Ectodermal cell (in vitro differentiated cells): ENCODE results near the gene BCHE.

Experiments used
- H3K27ac ChIP-seq: 2 replicates; pipeline ENCODE4 v1.7.0; 2013; ENCODE audit warnings: mild to moderate bottlenecking, low read depth, low read length; ENCODE audit not compliant: insufficient read depth, poor library complexity, severe bottlenecking
- H3K27me3 ChIP-seq: 2 replicates; pipeline ENCODE4 v1.7.0; 2013; ENCODE audit warnings: mild to moderate bottlenecking, low read length; ENCODE audit not compliant: insufficient read depth, control insufficient read depth, poor library complexity, severe bottlenecking
- H3K36me3 ChIP-seq: one replicate; pipeline ENCODE4 v1.7.0; 2013; ENCODE audit warnings: low read length; ENCODE audit not compliant: control insufficient read depth, insufficient read depth
- H3K4me1 ChIP-seq: one replicate; pipeline ENCODE4 v1.7.0; 2013; ENCODE audit warnings: low read length; ENCODE audit not compliant: control insufficient read depth, insufficient read depth
- H3K4me3 ChIP-seq: 2 replicates; pipeline ENCODE4 v1.7.0; 2013; ENCODE audit warnings: low read depth, low read length, control low read depth; ENCODE audit not compliant: insufficient read depth
- H3K9me3 ChIP-seq: 2 replicates; pipeline ENCODE4 v1.7.0; 2013; ENCODE audit warnings: mild to moderate bottlenecking, low read length, moderate library complexity; ENCODE audit not compliant: control insufficient read depth
- WGBS, 2 experiments: methylation state at CpG; one replicate each; pipeline ENCODE4 v1.1.7; 2013; ENCODE audit warnings: missing lambda C conversion rate in 2 of 2; 5-methylcytosine and 5-hydroxymethylcytosine counted together

Gene BCHE

GRCh38 chr3:165854696-165855095, 17.5 kb upstream of the BCHE start:
- Histone ChIP-seq H3K4me3 (no peak overlapping the region), H3K36me3 (no peaks in the 10 kb centered on the region), H3K27me3 (no peaks in the 10 kb centered on the region), H3K9me3 (no peaks in the 10 kb centered on the region), H3K4me1 (no peaks in the 10 kb centered on the region), H3K27ac (no peak overlapping the region)
- WGBS, 2 experiments = 71% methylated on average over 1 of the region's 1 CpG

GRCh38 chr3:165852711-165853110, 15.5 kb upstream of the BCHE start:
- no peaks in the 10 kb centered on the region for H3K9me3 ChIP-seq
- H3K4me3 ChIP-seq = no peak overlapping the region
- no peak overlapping the region for H3K27ac ChIP-seq
- H3K27me3 ChIP-seq = no peaks in the 10 kb centered on the region
- H3K36me3 ChIP-seq = no peaks in the 10 kb centered on the region
- H3K4me1 ChIP-seq = no peaks in the 10 kb centered on the region

- Histone ChIP-seq H3K9me3 (no peaks in the 10 kb centered on the region), H3K27ac (no peak overlapping the region), H3K27me3 (no peaks in the 10 kb centered on the region), H3K4me1 (no peaks in the 10 kb centered on the region), H3K36me3 (no peaks in the 10 kb centered on the region), H3K4me3 (no peak overlapping the region)
- WGBS, 2 experiments = 71 to 82% methylated on average over 2 of the region's 2 CpGs
Observed at GRCh38 chr3:165852191-165852590, 15.0 kb upstream of the BCHE start.

DNA sequence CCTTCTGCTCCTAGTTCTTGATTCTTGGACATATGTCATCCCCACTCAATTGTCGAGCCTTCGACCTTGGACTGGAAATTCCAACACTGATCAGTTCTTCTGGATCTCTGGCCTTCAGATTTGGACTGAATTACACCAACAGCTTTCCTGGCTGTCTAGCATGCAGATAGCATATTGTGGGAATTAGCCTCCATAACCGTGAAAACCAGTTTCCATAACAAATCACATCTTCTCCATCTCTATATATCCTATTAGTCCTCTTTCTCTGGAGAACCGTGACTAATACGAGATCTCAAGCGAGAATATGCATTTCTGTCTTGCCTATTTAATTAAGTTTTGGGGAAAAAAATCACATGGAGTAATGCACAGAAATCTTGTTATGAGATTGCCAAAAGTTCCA, 8.8 kb upstream of the BCHE start:
- no peak overlapping the region for H3K27ac ChIP-seq
- no peaks in the 10 kb centered on the region for H3K4me1 ChIP-seq
- no peaks in the 10 kb centered on the region for H3K36me3 ChIP-seq
- no peak overlapping the region for H3K4me3 ChIP-seq
- H3K27me3 ChIP-seq = no peaks in the 10 kb centered on the region
- WGBS, 2 experiments = 97% methylated on average over 6 of the region's 6 CpGs
- H3K9me3 ChIP-seq = no peaks in the 10 kb centered on the region

DNA sequence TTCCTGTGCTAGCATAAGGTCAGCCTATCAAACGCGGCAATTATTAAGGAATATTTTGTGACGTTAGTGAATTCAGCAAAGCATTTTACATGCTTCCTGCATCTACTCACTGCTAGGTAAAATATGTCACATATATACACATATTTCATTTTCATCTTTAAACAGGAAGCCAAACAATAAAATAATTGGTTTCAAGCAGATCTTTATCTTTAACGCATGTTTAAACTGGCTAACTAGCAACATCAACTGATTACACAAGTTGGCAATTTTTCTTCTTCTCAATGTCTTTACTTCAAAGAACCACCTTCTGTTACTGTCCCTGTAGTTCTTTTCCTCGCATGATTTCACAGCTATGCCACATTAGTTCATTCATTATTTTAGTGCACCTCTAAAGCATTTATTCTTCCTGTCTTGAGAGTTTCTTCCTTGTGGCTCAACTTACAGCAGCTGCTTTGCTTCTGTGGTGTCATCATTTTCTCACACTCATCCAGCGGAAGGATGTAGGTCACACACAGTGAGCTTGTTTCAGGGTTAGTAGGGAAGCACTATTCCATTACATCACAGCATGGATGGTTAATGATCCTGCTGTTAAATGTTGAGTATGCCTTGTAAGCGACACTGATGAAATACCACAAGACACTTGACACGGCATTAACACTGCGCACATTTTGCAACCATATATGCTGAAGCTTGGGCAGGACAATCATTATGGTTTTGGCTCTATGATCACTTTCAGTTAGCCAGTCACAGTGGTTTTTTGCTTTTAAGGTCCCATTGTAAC, 2.3 kb upstream of the BCHE start:
- Histone ChIP-seq H3K27me3 (no peaks in the 10 kb centered on the region), H3K36me3 (no peaks in the 10 kb centered on the region), H3K4me3 (no peak overlapping the region), H3K4me1 (no peaks in the 10 kb centered on the region), H3K27ac (peak overlapping the region; percentile 38), H3K9me3 (no peaks in the 10 kb centered on the region)
- WGBS, 2 experiments = 93 to 94% methylated on average over 9 of the region's 9 CpGs

DNA sequence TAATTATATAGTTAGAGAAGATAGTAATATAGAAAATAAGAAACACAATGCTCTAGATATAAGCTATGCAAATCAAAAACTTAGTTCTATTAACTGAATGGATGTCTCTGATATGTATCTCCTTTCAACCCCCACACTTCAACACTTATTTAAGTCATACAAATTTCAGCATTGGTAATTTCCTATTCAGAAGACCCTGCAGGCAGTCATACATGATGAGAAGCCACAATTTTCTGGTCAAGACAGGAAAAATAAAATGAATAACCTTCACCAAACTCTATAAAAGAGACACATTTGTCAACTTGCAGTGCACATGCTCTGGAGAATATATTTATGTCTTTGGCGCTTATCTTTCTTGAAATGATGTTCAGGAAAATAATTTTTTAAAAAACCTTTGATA, 578 bp upstream of the BCHE start:
- Histone ChIP-seq H3K4me1 (no peaks in the 10 kb centered on the region), H3K4me3 (no peak overlapping the region), H3K27me3 (no peaks in the 10 kb centered on the region), H3K9me3 (no peaks in the 10 kb centered on the region), H3K27ac (no peak overlapping the region), H3K36me3 (no peaks in the 10 kb centered on the region)
- 100% methylated on average over 1 of the region's 1 CpG; no CpG with 5 or more reads in 1 of the 2 experiments for WGBS, 2 experiments

DNA sequence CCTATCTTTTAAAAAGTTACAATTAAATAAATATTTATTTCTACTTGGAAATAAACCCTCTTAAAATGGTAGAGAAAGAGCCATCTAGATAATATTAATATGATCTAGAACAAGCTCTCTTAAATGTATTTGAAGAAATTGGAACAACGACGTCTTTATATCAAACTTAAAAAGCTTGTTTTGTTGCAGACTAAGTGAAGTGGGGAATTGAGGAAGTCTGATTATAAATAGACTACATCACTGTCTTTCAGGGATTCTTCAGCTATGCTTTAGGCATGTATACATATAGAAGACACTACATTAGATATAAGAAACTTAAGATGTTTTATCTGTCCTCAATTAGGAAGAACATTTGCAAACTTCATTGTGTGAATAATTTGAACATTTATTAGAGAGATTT, 1.8 kb downstream of the BCHE start:
- Histone ChIP-seq H3K4me3 (no peak overlapping the region), H3K36me3 (no peaks in the 10 kb centered on the region), H3K27ac (no peak overlapping the region), H3K27me3 (no peaks in the 10 kb centered on the region), H3K9me3 (no peaks in the 10 kb centered on the region), H3K4me1 (no peaks in the 10 kb centered on the region)
- 89 to 100% methylated on average over 2 of the region's 2 CpGs for WGBS, 2 experiments

GRCh38 chr3:165830746-165831145, 6.5 kb downstream of the BCHE start:
- no peaks in the 10 kb centered on the region for H3K9me3 ChIP-seq
- 94 to 96% methylated on average over 2 of the region's 3 CpGs for WGBS, 2 experiments
- no peaks in the 10 kb centered on the region for H3K36me3 ChIP-seq

GRCh38 chr3:165827883-165828282, 9.3 kb downstream of the BCHE start:
- WGBS, 2 experiments = 75 to 80% methylated on average over 1 of the region's 1 CpG

More at GRCh38 chr3:165830746-165831145, 6.5 kb downstream of the BCHE start:
- Histone ChIP-seq H3K27ac (no peak overlapping the region), H3K27me3 (no peaks in the 10 kb centered on the region), H3K4me1 (no peaks in the 10 kb centered on the region), H3K4me3 (no peak overlapping the region)

GRCh38 chr3:165827233-165827632, 10.0 kb downstream of the BCHE start:
- H3K9me3 ChIP-seq = no peaks in the 10 kb centered on the region
- H3K4me3 ChIP-seq = no peak overlapping the region
- H3K27me3 ChIP-seq = no peaks in the 10 kb centered on the region
- H3K36me3 ChIP-seq = no peaks in the 10 kb centered on the region
- no peak overlapping the region for H3K27ac ChIP-seq
- WGBS, 2 experiments = 100% methylated on average over 1 of the region's 1 CpG; no CpG with 5 or more reads in 1 of the 2 experiments
- no peaks in the 10 kb centered on the region for H3K4me1 ChIP-seq

More at GRCh38 chr3:165827883-165828282, 9.3 kb downstream of the BCHE start:
- Histone ChIP-seq H3K4me3 (no peak overlapping the region), H3K27me3 (no peaks in the 10 kb centered on the region), H3K36me3 (no peaks in the 10 kb centered on the region), H3K27ac (no peak overlapping the region), H3K9me3 (no peaks in the 10 kb centered on the region), H3K4me1 (no peaks in the 10 kb centered on the region)
